HEK293T (cell line): ENCODE data around the gene SLC9C1.
"Not testable (repeated sequence)": the region's sequence is repeated elsewhere in the genome, so short reads cannot be mapped to it uniquely, and the experiment has no call there.

ENCODE experiments used
- CTCF ChIA-PET: fragments of 350-600 bp; formaldehyde crosslinking; extraction: SDS; loops from one replicate; lab custom pipeline; 2021; ENCODE audit warnings: antibody characterized with exemption, inconsistent platforms; lab: Yijun Ruan, JAX
- POLR2A ChIA-PET: fragments of 350-600 bp; formaldehyde crosslinking; extraction: SDS; loops from one replicate; lab custom pipeline; 2020; ENCODE audit warnings: antibody characterized with exemption, inconsistent platforms; lab: Yijun Ruan, JAX
- DNase-seq: peaks from one replicate; pipeline ENCODE4 v3.0.0; 2012; ENCODE audit warnings: mixed read lengths; ENCODE audit errors: extremely low spot score
- ARNT ChIP-seq: fragments of 450-650 bp; IDR thresholded peaks from 2 replicates; pipeline ENCODE4 v1.6.1; 2017; ENCODE audit warnings: mild to moderate bottlenecking
- BHLHE40 ChIP-seq: fragments of 450-650 bp; IDR thresholded peaks from 2 replicates; pipeline ENCODE4 v1.6.1; 2016; ENCODE audit warnings: mild to moderate bottlenecking, moderate library complexity, borderline replicate concordance
- CTBP1 ChIP-seq: fragments of 450-650 bp; IDR thresholded peaks from 2 replicates; pipeline ENCODE4 v1.6.1; 2016; ENCODE audit warnings: borderline replicate concordance
- ELF4 ChIP-seq: fragments of 450-650 bp; IDR thresholded peaks from 2 replicates; pipeline ENCODE4 v1.6.1; 2017; ENCODE audit warnings: antibody characterized with exemption
- FOXA1 ChIP-seq: fragments of 450-650 bp; IDR thresholded peaks from 2 replicates; pipeline ENCODE4 v1.6.1; 2016; ENCODE audit warnings: mild to moderate bottlenecking
- FOXK2 ChIP-seq: fragments of 450-650 bp; IDR thresholded peaks from 2 replicates; pipeline ENCODE4 v1.6.1; 2016; ENCODE audit warnings: mild to moderate bottlenecking
- FOXM1 ChIP-seq: fragments of 450-650 bp; IDR thresholded peaks from 2 replicates; pipeline ENCODE4 v1.6.1; 2017; ENCODE audit warnings: mild to moderate bottlenecking, borderline replicate concordance
- HDGF ChIP-seq: fragments of 450-650 bp; IDR thresholded peaks from 2 replicates; pipeline ENCODE4 v1.6.1; 2017; ENCODE audit warnings: antibody characterized with exemption, borderline replicate concordance
- L3MBTL2 ChIP-seq: fragments of 450-650 bp; conservative IDR thresholded peaks from 2 replicates; pipeline ENCODE4 v1.6.1; 2016; ENCODE audit warnings: mild to moderate bottlenecking
- LEF1 ChIP-seq: fragments of 450-650 bp; IDR thresholded peaks from 2 replicates; pipeline ENCODE4 v1.6.1; 2017; ENCODE audit warnings: mild to moderate bottlenecking, borderline replicate concordance
- NFRKB ChIP-seq: fragments of 450-650 bp; IDR thresholded peaks from 2 replicates; pipeline ENCODE4 v1.6.1; 2016; ENCODE audit warnings: mild to moderate bottlenecking, moderate library complexity
- PKNOX1 ChIP-seq: fragments of 450-650 bp; IDR thresholded peaks from 2 replicates; pipeline ENCODE4 v1.6.1; 2016
- SP1 ChIP-seq: fragments of 450-650 bp; IDR thresholded peaks from 2 replicates; pipeline ENCODE4 v1.6.1; 2017
- SUZ12 ChIP-seq: fragments of 450-650 bp; IDR thresholded peaks from 2 replicates; pipeline ENCODE4 v1.6.1; 2016; ENCODE audit warnings: mild to moderate bottlenecking
- TARDBP ChIP-seq: fragments of 450-650 bp; IDR thresholded peaks from 2 replicates; pipeline ENCODE4 v1.6.1; 2016

SLC9C1 gene

DNA sequence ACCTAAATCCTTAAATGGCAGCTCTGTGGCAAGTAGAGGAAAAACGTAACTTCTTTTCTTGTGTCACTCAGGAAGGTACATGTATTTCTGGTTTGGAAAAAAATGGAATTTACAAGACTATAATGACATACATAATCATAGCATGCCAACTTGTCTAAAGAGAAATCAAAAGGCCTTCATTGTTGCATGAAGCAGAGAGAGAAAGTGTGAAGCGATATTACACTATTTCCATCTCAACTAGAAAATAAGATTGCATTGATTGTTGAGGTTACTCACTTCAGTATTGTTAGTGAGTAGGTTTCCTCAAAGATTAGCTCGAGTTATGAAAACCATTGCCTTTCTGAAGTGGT, 93.7 kb downstream of the SLC9C1 start:
- CTCF ChIA-PET, result no interaction called here
- POLR2A ChIA-PET, result no interaction called here
- TF ChIP-seq LEF1 (no peak), SP1 (no peak), ARNT (no peak), L3MBTL2 (no peak), FOXA1 (no peak), PKNOX1 (no peak), ELF4 (no peak), BHLHE40 (no peak), CTBP1 (no peak), FOXM1 (no peak), NFRKB (no peak)
- DNase-seq, result no peak

- ChIA-PET CTCF (no interaction called here), POLR2A (no interaction called here)
- TF ChIP-seq CTBP1 (no peak), FOXK2 (no peak)
- no peak for DNase-seq
Measured at GRCh38 chr3:112199622-112200316, 94.2 kb downstream of the SLC9C1 start.

- DNase-seq, result no peak
- ChIA-PET POLR2A (no interaction called here), CTCF (no interaction called here)
- TF ChIP-seq L3MBTL2, result no peak
- no peak for TF ChIP-seq PKNOX1
- TF ChIP-seq FOXM1, result no peak
Measured at GRCh38 chr3:112197131-112197530, 96.9 kb downstream of the SLC9C1 start.

GRCh38 chr3:112187300-112187699, 106.7 kb downstream of the SLC9C1 start:
- ChIA-PET POLR2A (no interaction called here), CTCF (no interaction called here)
- no peak for DNase-seq
- TF ChIP-seq SUZ12 (no peak), FOXK2 (no peak), PKNOX1 (no peak), FOXM1 (no peak), FOXA1 (no peak), TARDBP (no peak), NFRKB (no peak), SP1 (no peak)

DNA sequence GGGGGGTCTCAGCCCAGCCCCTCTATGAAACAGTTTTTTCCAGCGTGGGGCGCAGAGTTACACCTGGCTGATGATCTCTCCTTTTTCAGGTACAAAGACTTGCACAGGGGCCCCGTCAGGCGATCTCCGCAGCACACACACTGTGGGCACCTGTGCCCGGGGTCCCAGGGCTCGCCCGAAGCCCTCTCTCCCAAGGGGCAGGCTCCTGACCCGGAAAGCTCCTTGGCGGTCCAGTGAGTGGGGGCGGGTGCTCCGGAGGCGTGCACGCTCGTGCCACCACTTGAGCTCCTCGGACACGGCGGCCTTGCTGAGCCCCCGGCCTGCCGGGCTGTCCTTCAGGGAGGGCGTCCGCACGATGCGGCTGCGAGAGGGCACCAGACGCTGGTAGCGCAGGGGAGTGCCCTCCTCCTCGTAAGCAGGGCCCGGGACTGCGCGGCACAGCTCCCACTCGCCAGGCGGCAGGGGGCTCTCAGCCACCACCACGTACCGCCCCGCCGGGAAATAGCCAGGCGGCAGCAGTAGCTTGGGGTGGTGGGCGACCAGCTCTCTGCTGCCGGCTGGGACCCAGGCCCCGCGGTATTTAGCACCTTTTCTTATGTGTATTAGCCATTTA, 108.5 kb downstream of the SLC9C1 start:
- POLR2A ChIA-PET, CTCF ChIA-PET, DNase-seq: not testable (repeated sequence)

DNA sequence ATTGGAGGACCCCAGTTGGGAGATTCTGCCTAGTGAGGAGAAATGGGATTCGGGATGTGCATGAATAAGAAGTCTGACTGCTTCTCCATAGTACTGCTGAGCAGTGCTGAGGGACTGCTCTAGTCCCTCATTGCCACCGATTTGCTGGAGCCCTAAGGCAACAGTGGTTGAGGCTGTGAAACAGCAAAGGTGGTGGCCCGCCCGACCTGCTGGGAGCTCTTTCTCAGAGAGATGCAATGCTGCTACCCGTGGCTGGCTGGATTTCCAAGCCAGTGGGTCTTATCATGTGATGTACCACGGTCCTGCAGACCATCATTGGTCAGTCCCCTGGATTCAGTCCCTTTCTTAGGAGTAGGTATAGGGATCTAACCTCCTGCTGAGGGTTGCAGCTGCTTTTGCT, 118.4 kb downstream of the SLC9C1 start:
- DNase-seq, result no peak
- TF ChIP-seq SUZ12, result no peak
- ChIA-PET POLR2A (no interaction called here), CTCF (no interaction called here)

- no peak for TF ChIP-seq ARNT
- TF ChIP-seq BHLHE40, result no peak
- no peak for TF ChIP-seq ELF4
- TF ChIP-seq L3MBTL2, result no peak
- no peak for TF ChIP-seq FOXM1
- TF ChIP-seq SP1, result no peak
- DNase-seq, result no peak
- ChIA-PET CTCF (no interaction called here), POLR2A (no interaction called here)
Measured at GRCh38 chr3:112175037-112175436, 119.0 kb downstream of the SLC9C1 start.

DNA sequence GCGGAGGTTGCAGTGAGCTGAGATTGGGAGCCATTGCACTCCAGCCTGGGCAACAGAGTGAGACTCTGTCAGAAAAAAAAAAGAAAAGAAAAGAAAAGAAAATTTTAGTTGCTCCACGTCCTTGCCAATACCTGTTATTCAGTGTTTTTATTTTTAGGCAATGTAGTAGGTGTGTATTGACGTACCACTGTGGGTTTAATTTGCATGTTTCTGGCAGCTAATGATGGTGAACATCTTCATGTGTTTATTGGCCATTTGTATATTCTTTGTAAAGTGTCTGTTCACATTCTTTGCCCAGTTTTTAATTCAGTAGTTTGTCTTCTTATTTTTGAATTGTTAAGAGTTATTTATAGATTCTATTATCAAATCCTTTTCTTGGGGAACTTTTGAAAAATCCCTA, 122.9 kb downstream of the SLC9C1 start:
- no peak for DNase-seq
- ChIA-PET POLR2A (no interaction called here), CTCF (no interaction called here)
- TF ChIP-seq FOXA1, result no peak

- POLR2A ChIA-PET, result no interaction called here
- CTCF ChIA-PET, result no interaction called here
- no peak for DNase-seq
- TF ChIP-seq SUZ12 (no peak), FOXK2 (no peak), ELF4 (no peak), L3MBTL2 (no peak), ARNT (no peak), FOXM1 (no peak), HDGF (no peak), SP1 (no peak), FOXA1 (no peak), LEF1 (no peak), TARDBP (no peak)
Measured at GRCh38 chr3:112170046-112170445, 124.0 kb downstream of the SLC9C1 start.
